Fibroblast of lung (primary cell): Measurements from ENCODE around the gene OS9.

Source experiments
- CTCF ChIP-seq, 2 donors: IDR thresholded peaks in 1 of 2; conservative IDR thresholded peaks in 1 of 2; 1 replicate in 1 of 2; 2 replicates in 1 of 2; pipeline ENCODE4 v1.5.1; 2011 to 2012; ENCODE audit warnings: low read length in 2 of 2, control low read depth in 1 of 2, inconsistent platforms in 1 of 2, low read depth in 1 of 2, mild to moderate bottlenecking in 1 of 2
- EZH2 ChIP-seq: IDR thresholded peaks from 2 replicates; pipeline ENCODE4 v1.5.1; 2012; ENCODE audit warnings: low read length, control low read depth, mild to moderate bottlenecking; ENCODE audit errors: missing control alignments

DNA sequence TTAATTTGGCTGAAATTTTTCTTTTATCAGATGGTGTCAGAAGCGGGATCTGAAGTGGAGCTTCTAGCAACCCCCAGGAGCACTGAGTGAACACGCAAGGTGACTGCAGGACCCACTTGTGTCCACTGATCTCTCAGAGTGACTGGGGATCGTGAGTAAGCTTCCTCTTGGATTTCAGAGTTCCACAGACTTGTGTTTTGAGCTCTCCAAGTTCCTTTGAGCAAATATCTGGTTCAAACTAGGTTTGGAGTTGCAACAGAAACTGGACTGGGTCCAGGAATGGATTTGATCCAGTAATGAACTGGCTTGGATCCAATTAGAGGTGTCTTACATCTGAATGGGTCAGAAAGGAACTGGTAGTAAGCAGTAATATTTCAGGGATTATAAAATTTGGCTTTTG lies 36.2 kb upstream of the OS9 start:
- TF ChIP-seq EZH2 (no peak), CTCF (conservative IDR thresholded peaks at IDR 0.05 in 1 of 2, IDR thresholded peaks at IDR 0.05 in 1 of 2; ENCODE audit: low read depth in 1 of 2, low read length in 2 of 2) (no peak)
